Fibroblast of villous mesenchyme (primary cell): ENCODE measurements around the gene FBL. TPM values are rescaled to one million over a fixed set of nuclear protein-coding genes. Genes with fewer than 3 reads are reported as not detected.

Source experiments
- DNase-seq: peaks from one replicate; pipeline ENCODE4 v3.0.0-alpha.2; 2010; ENCODE audit warnings: low read depth
- H3K4me3 ChIP-seq: 2 replicates; pipeline ENCODE4 v1.5.1; 2011; ENCODE audit warnings: low read depth, mild to moderate bottlenecking, low read length
- total RNA-seq: library from RNA; depleted of rRNA; stranded (reverse); fragments of >200 nt; gene quantifications from 2 replicates; pipeline ENCODE4 v1.2.3, GENCODE V29; 2012
- TF ChIP-seq, protein P1 (sequence below): IDR thresholded peaks from 2 replicates; pipeline ENCODE4 v1.5.1; 2012; ENCODE audit warnings: low read depth, mild to moderate bottlenecking, low read length; ENCODE audit not compliant: insufficient read depth

The FBL gene
- total RNA-seq, 1 donor: 83.3 TPM

DNA sequence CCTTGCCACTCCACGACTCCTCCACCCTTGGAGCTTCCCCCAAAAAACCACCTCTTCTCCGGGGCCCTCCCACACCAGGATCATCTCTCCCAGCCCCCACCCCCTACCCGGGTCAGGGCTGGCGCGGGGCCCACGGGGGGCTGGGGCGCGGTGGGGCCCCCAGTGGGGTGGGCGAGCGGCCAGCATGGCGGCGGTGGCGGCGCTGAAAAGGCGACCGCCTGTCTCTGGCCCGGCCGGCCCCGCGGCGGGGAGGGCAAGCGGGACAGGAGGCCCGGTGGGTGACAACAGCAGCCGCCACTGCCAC lies 13.1 kb downstream of the FBL start:
- TF ChIP-seq, protein P1, sequence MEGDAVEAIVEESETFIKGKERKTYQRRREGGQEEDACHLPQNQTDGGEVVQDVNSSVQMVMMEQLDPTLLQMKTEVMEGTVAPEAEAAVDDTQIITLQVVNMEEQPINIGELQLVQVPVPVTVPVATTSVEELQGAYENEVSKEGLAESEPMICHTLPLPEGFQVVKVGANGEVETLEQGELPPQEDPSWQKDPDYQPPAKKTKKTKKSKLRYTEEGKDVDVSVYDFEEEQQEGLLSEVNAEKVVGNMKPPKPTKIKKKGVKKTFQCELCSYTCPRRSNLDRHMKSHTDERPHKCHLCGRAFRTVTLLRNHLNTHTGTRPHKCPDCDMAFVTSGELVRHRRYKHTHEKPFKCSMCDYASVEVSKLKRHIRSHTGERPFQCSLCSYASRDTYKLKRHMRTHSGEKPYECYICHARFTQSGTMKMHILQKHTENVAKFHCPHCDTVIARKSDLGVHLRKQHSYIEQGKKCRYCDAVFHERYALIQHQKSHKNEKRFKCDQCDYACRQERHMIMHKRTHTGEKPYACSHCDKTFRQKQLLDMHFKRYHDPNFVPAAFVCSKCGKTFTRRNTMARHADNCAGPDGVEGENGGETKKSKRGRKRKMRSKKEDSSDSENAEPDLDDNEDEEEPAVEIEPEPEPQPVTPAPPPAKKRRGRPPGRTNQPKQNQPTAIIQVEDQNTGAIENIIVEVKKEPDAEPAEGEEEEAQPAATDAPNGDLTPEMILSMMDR: no peak
- no peak for DNase-seq
- H3K4me3 ChIP-seq: peak overlapping the region; percentile 85

DNA sequence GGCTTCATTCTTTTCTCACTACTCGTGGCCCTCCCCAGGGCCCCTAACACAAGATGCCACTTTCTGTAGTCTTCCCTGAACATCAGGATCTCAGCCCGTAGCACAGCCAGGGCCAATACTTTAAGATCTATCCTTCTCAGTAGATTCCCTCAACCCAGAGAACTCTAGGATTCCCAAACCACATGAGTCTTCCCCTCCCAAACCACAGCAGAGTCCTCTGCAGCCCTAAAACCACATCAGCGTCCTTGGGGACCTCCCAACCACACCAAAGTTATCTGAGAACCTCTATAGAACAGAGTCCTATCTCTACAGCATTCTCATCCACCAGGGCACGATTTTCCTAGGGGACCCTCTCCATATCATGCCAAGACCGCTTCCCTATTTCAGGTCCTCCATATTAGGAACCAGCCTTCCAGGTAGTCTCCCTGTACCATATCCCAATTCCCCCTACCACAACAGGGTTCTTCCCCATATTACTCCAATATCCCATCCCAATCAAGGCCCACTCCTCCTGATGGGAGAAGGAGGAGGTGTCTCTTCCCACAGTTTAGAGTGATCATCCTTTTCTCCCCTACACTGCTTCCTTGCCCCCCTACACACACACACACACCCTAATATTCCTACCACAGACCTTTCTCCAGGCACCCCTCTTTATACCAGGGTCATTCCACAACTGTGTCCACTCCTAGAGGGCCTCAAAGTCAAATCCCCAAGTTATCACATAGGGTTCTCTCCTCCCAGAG lies 13.7 kb downstream of the FBL start:
- TF ChIP-seq, protein P1: no peak
- DNase-seq: no peak
- peak overlapping the region; percentile 85 for H3K4me3 ChIP-seq

DNA sequence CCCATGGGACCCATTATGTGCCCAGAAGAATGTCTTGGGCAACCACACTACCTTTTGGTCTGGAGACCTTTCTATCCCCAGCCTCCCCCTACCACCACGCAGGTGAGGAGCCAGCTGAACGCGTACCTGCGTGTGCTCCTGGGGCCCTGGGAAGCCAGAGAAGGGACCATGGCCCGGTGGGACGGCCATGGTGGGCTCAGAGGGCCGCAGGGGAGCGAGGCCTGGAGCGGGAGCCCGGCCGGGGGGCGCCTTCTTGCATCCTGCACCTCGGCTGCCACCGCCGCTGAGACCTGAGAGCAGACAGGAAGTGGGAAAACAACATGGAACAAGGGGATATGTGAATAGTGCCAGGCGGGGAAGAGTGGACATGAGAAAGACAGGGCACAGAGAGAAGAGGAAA lies 14.5 kb downstream of the FBL start:
- DNase-seq: no peak
- H3K4me3 ChIP-seq: no peak overlapping the region
- TF ChIP-seq, protein P1: no peak

DNA sequence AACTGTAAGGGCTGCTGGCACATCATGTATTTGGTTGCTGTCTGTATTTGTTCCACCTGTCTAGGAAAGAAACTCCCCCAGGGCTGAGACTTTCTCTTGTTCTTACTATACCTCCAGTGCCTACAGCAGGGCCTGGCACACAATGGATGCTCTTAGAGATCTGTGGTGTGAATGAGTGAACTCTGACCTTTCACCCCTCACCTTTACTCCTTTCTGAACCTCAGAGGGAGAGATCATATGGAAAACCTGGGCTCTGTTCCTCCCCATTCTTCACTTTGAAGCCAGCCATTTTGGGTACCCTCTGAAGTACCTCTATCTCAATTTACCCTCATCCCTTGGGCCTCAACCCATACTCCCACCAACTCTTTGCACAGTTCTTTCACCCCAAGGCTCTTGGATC lies 15.3 kb downstream of the FBL start:
- H3K4me3 ChIP-seq: no peak overlapping the region
- TF ChIP-seq, protein P1: no peak
- DNase-seq: no peak

DNA sequence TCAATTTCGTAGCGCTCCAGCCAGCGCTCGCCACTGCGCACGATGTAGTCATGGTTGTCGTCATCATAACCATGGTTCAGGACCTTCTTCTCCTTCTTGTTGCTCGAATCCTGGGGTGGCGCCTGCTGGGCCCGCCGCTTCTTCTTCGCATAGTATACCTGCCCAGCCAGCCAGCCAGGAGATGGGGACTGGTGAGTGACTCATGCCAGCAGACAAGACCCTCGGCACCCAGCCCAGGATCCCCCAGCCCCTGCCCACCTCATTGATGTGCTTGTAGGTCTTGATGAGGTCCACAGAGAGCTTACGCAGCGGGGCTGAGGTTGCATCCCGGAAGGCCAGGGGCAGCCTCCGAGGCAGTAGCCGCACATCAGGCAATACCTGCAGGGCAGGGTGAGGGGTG lies 15.8 kb downstream of the FBL start:
- no peak for DNase-seq
- no peak overlapping the region for H3K4me3 ChIP-seq
- TF ChIP-seq, protein P1: no peak

DNA sequence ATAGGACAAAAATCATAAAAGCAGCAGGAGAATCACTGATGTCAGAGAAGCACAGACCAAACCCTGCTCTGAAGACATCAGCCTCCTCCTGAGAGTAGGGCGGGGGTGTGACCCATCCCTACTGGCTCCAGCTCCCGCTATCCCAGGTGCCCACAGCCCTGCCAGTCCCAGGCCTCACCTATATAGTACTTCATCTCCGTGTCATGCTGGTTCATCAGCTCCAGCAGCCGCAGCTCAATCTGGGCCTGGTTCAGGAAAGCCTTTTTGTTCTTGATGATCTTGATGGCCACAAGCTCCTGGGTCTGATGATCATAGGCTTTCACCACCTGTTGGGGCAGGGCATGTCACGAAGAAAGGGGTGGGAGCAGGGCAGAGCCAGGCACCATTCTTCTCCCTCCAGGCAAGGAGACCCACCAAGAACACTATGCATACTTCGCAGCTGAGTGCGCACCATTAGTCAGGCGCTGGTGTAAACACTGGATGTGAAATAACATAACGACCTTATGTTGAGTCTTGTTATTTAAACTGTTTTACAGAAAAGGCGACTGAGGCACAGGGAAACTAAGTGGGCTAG lies 16.4 kb downstream of the FBL start:
- TF ChIP-seq, protein P1: no peak
- H3K4me3 ChIP-seq: no peak overlapping the region
- DNase-seq: no peak

DNA sequence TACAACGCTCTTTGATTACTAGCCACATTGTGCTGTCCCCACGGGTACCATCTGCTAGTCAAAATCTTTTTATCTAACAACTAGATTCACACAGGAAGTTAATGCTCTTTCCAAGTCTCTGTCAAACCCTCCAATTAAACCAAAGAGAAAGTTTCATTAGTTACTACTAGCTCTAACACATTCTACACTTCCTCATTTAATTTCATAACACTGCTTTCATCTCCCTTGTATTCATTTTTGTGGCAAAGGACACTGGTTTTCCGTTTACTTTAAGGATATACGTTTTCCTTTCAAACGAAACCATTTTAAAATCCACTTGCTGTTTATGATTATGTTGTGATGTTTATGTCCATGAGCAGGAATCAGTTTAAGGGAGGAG lies 17.5 kb downstream of the FBL start:
- H3K4me3 ChIP-seq: no peak overlapping the region
- DNase-seq: no peak
- TF ChIP-seq, protein P1: no peak
